Measurements from ENCODE around the gene INHBE.
"Not testable (repeated sequence)": the region's sequence is repeated elsewhere in the genome, so short reads cannot be mapped to it uniquely, and the experiment has no call there.

The INHBE gene

GRCh38 chr12:57441846-57442427, 13.2 kb upstream of the INHBE start:
- no peak for DNase-seq (ENCODE audit: low spot score)

- DNase-seq (ENCODE audit: low spot score): not testable (repeated sequence)
Observed at GRCh38 chr12:57444337-57444736, 10.8 kb upstream of the INHBE start.

- no peak for DNase-seq (ENCODE audit: low spot score)
Observed at GRCh38 chr12:57444744-57445143, 10.4 kb upstream of the INHBE start.

GRCh38 chr12:57446292-57446960, 8.7 kb upstream of the INHBE start:
- no peak for DNase-seq (ENCODE audit: low spot score)

- DNase-seq (ENCODE audit: low spot score): no peak
Observed at GRCh38 chr12:57448669-57449068, 6.4 kb upstream of the INHBE start.

GRCh38 chr12:57449375-57449774, 5.7 kb upstream of the INHBE start:
- no peak for DNase-seq (ENCODE audit: low spot score)

- no peak for DNase-seq (ENCODE audit: low spot score)
Observed at GRCh38 chr12:57450057-57450456, 5.0 kb upstream of the INHBE start.

- DNase-seq (ENCODE audit: low spot score): no peak
Observed at GRCh38 chr12:57451233-57451778, 3.8 kb upstream of the INHBE start.

GRCh38 chr12:57452181-57452936, 2.7 kb upstream of the INHBE start:
- peak; percentile 71 for DNase-seq (ENCODE audit: low spot score)

GRCh38 chr12:57452937-57453509, 2.1 kb upstream of the INHBE start:
- DNase-seq (ENCODE audit: low spot score): peak; percentile 72

- no peak for DNase-seq (ENCODE audit: low spot score)
Observed at GRCh38 chr12:57454213-57454565, 918 bp upstream of the INHBE start.

- no peak for DNase-seq (ENCODE audit: low spot score)
Observed at GRCh38 chr12:57455374-57456144, 452 bp downstream of the INHBE start.

GRCh38 chr12:57456145-57456700, 1.1 kb downstream of the INHBE start:
- DNase-seq (ENCODE audit: low spot score): peak; percentile 14

- DNase-seq (ENCODE audit: low spot score): no peak
Observed at GRCh38 chr12:57456737-57457490, 1.8 kb downstream of the INHBE start.

- DNase-seq (ENCODE audit: low spot score): no peak
Observed at GRCh38 chr12:57458665-57459054, 3.6 kb downstream of the INHBE start.

- peak; percentile 88 for DNase-seq (ENCODE audit: low spot score)
Observed at GRCh38 chr12:57459055-57459749, 4.1 kb downstream of the INHBE start.

GRCh38 chr12:57459750-57460467, 4.8 kb downstream of the INHBE start, which contains the start of gene GLI1:
Gene GLI1 (plus strand): TSS chr12:57459785. CDS start chr12:57463692, 3,907 bp downstream.
- peak; percentile 7 for DNase-seq (ENCODE audit: low spot score)

GRCh38 chr12:57460468-57460784, 5.3 kb downstream of the INHBE start:
- no peak for DNase-seq (ENCODE audit: low spot score)

- DNase-seq (ENCODE audit: low spot score): peak; percentile 15
Observed at GRCh38 chr12:57460841-57461275, 5.8 kb downstream of the INHBE start.
